AG04449 (cell line): ENCODE measurements around the gene ARHGAP31.
"Not testable (repeated sequence)": the region's sequence is repeated elsewhere in the genome, so short reads cannot be mapped to it uniquely, and the experiment has no call there.

ENCODE experiments used
- CTCF ChIA-PET: fragments of 350-600 bp; formaldehyde crosslinking; extraction: SDS; loops from one replicate; lab custom pipeline; 2021; ENCODE audit warnings: antibody characterized with exemption; lab: Yijun Ruan, JAX
- POLR2A ChIA-PET: fragments of 400-600, 350-600 bp; formaldehyde crosslinking; extraction: SDS; loops from one replicate; lab custom pipeline; 2020; ENCODE audit warnings: antibody characterized with exemption, inconsistent platforms; lab: Yijun Ruan, JAX
- DNase-seq: peaks from one replicate; pipeline ENCODE4 v3.0.0-alpha.2; 2010; ENCODE audit warnings: low read depth, low spot score
- H3K4me3 ChIP-seq: 2 replicates; pipeline ENCODE4 v1.5.1; 2011; ENCODE audit warnings: low read depth, mild to moderate bottlenecking, control low read depth, low read length
- CTCF ChIP-seq: IDR thresholded peaks from one replicate; pipeline ENCODE4 v1.5.1; 2011; ENCODE audit warnings: mild to moderate bottlenecking, moderate library complexity, low read length, control low read depth, inconsistent platforms; ENCODE audit not compliant: insufficient read depth; ENCODE audit errors: missing control alignments

Gene ARHGAP31

GRCh38 chr3:119258915-119259314, 35.3 kb upstream of the ARHGAP31 start:
- ChIA-PET CTCF (interaction anchor here (2.1 to 3.0 kb wide), 3 partner anchors 16 to 374 kb away, joined by 5 to 17 read pairs (median 13); partner anchors contain the start of gene B4GALT4), POLR2A (no interaction called here)
- no peak overlapping the region for H3K4me3 ChIP-seq
- TF ChIP-seq CTCF, result no peak
- no peak for DNase-seq

- CTCF ChIA-PET, result interaction anchor here (2.1 to 3.0 kb wide), 2 partner anchors 15 to 375 kb away, joined by 5 to 17 read pairs; no protein-coding TSS in a partner anchor
Observed at GRCh38 chr3:119259821-119260220, 34.4 kb upstream of the ARHGAP31 start.

GRCh38 chr3:119261055-119261454, 33.1 kb upstream of the ARHGAP31 start:
- TF ChIP-seq CTCF, result no peak
- ChIA-PET CTCF (no interaction called here), POLR2A (no interaction called here)

More at GRCh38 chr3:119259821-119260220, 34.4 kb upstream of the ARHGAP31 start:
- no peak for TF ChIP-seq CTCF
- DNase-seq, result no peak
- no peak overlapping the region for H3K4me3 ChIP-seq
- POLR2A ChIA-PET, result interaction anchor here (0.6 kb wide), 1 partner anchor 422 kb away, joined by 3 read pairs; no protein-coding TSS in a partner anchor

GRCh38 chr3:119270212-119270611, 24.0 kb upstream of the ARHGAP31 start:
- POLR2A ChIA-PET, DNase-seq, H3K4me3 ChIP-seq: not testable (repeated sequence)
- CTCF ChIA-PET, result interaction anchor here (1.8 kb wide), 1 partner anchor 83 kb away, joined by 5 read pairs; no protein-coding TSS in a partner anchor

More at GRCh38 chr3:119261055-119261454, 33.1 kb upstream of the ARHGAP31 start:
- H3K4me3 ChIP-seq, result no peak overlapping the region
- DNase-seq, result no peak

- ChIA-PET POLR2A (no interaction called here), CTCF (interaction anchor here (0.8 to 3.7 kb wide), 10 partner anchors 9 to 185 kb away, joined by 3 to 53 read pairs (median 4); partner anchors contain the start of gene TEX55)
- TF ChIP-seq CTCF, result no peak
- no peak for DNase-seq
- no peak overlapping the region for H3K4me3 ChIP-seq
Observed at GRCh38 chr3:119276680-119277079, 17.5 kb upstream of the ARHGAP31 start.

GRCh38 chr3:119279101-119279554, 15.1 kb upstream of the ARHGAP31 start:
- DNase-seq, result no peak
- CTCF ChIA-PET, result interaction anchor here (2.7 kb wide), 1 partner anchor 74 kb away, joined by 12 read pairs; no protein-coding TSS in a partner anchor
- TF ChIP-seq CTCF, result no peak
- no peak overlapping the region for H3K4me3 ChIP-seq
- POLR2A ChIA-PET, result no interaction called here
